Stomach (tissue), 9 donors: ENCODE results near the gene GLT8D1. TPM values are rescaled to one million over a fixed set of nuclear protein-coding genes. Genes with fewer than 3 reads are reported as not detected.

ENCODE experiments used
- DNase-seq, 2 donors: peaks; one replicate each; pipeline versions ENCODE4 v3.0.0 to v3.0.0-alpha.2; 2013 to 2019
- H3K27ac ChIP-seq, 5 donors: fragments of 200-600 bp in 4 of 5; sonication (generic) in 4 of 5; one replicate each; pipeline ENCODE4 v1.5.1; 2013 to 2019; ENCODE audit warnings: mild to moderate bottlenecking in 1 of 5, moderate library complexity in 1 of 5
- H3K27me3 ChIP-seq, 3 donors: fragments of 200-600 bp; sonication (generic); one replicate each; pipeline ENCODE4 v1.5.1; 2017 to 2019; ENCODE audit warnings: mixed run types in 1 of 3
- H3K36me3 ChIP-seq, 4 donors: fragments of 200-600 bp; sonication (generic); 1 replicate in 3 of 4; 2 replicates in 1 of 4; pipeline ENCODE4 v1.5.1; 2016 to 2019
- H3K4me1 ChIP-seq, 4 donors: fragments of 200-600 bp; sonication (generic); one replicate each; pipeline ENCODE4 v1.5.1; 2016 to 2019
- H3K4me3 ChIP-seq, 4 donors: fragments of 200-600 bp; sonication (generic) in 3 of 4; one replicate each; pipeline ENCODE4 v1.5.1; 2016 to 2019; ENCODE audit warnings: mild to moderate bottlenecking in 1 of 4
- H3K9me3 ChIP-seq, 4 donors: fragments of 200-600 bp; sonication (generic); one replicate each; pipeline ENCODE4 v1.5.1; 2016 to 2019
- EP300 ChIP-seq: sonication (generic); formaldehyde crosslinking; IDR thresholded peaks from one replicate; pipeline ENCODE4 v1.6.1; 2017; ENCODE audit warnings: antibody characterized with exemption
- POLR2A ChIP-seq, 4 donors: fragments of 450-650 bp; IDR thresholded peaks; one replicate each; pipeline ENCODE4 v1.6.1; 2016; ENCODE audit warnings: antibody characterized with exemption in 4 of 4, control low read depth in 2 of 4, mild to moderate bottlenecking in 1 of 4, moderate library complexity in 1 of 4
- POLR2AphosphoS5 ChIP-seq, 3 donors: sonication (generic); formaldehyde crosslinking; IDR thresholded peaks; one replicate each; pipeline ENCODE4 v1.6.1; 2016; ENCODE audit warnings: antibody characterized with exemption in 3 of 3
- WGBS, 5 donors: extraction: QIAGEN DNeasy Blood & Tissue Kit in 3 of 5; methylation state at CpG; one replicate each; pipeline versions ENCODE4 v1.1.5 to v1.1.7; 2013 to 2018; 5-methylcytosine and 5-hydroxymethylcytosine counted together
- intact Hi-C: fragments of 100-400 bp; cut with DNase I; formaldehyde crosslinking; loops from one replicate; pipeline ENCODE4 v1.15.1; 2023; ENCODE audit warnings: low total_unique reads
- polyA plus RNA-seq, 3 donors: library from polyadenylated mRNA; stranded (reverse); fragments of 200-250 nt; gene quantifications; one replicate each; pipeline ENCODE4 v1.2.3, GENCODE V29; 2013
- total RNA-seq, 5 donors: library from RNA; depleted of rRNA; stranded (reverse); fragments of >200 nt; gene quantifications; one replicate each; pipeline versions ENCODE4 v1.1.0 to v1.2.3, GENCODE V29; 2014 to 2016
- TF ChIP-seq, protein P1 (sequence below), 7 experiments: fragments of 450-650 bp in 4 of 7; fragments of 200-600 bp in 3 of 7; sonication (generic) in 3 of 7; IDR thresholded peaks; one replicate each; pipeline ENCODE4 v1.5.1; 2016 to 2019; ENCODE audit warnings: antibody characterized with exemption in 7 of 7, control low read depth in 2 of 7, mild to moderate bottlenecking in 1 of 7
- donor health status: healthy with polysubstance abuse.
- donor health status: Bipolar disorder and iron deficiency.
- donor health status: healthy.

Gene GLT8D1
- total and polyA plus RNA-seq, 8 donors, result 9.4 to 81.9 (median 24.1) TPM

DNA sequence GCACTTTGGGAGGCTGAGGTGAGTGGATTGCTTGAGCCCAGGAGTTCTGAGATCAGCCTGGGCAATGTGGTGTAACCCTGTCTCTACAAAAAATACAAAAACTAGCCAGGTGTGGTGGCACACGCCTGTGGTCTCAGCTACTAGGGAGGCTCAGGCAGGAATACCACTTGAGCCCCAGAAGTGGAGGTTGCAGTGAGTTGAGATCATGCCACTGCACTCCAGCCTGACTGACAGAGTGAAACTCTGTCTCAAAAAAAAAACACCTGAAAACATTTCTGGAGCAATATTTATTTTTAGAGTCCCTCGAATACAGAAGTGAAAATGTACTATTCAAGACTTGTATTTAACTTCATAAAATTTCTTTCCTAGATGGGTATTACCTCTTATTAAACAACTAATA is 4.9 kb upstream of the GLT8D1 start:
- Histone ChIP-seq H3K27me3 (no peaks in the 10 kb centered on the region), H3K27ac (no peak overlapping the region), H3K4me1 (peaks cover 11 to 34% (median 27%) of the 10 kb centered on the region in 4 donors), H3K4me3 (no peak overlapping the region), H3K9me3 (no peaks in the 10 kb centered on the region), H3K36me3 (peaks cover 7 to 41% (median 34%) of the 10 kb centered on the region in 4 donors)
- WGBS, 5 donors, result 75 to 91% (median 83%) methylated on average over 2 of the region's 2 CpGs
- intact Hi-C loops, result no loop called here
- no peak for DNase-seq
- TF ChIP-seq, protein P1, sequence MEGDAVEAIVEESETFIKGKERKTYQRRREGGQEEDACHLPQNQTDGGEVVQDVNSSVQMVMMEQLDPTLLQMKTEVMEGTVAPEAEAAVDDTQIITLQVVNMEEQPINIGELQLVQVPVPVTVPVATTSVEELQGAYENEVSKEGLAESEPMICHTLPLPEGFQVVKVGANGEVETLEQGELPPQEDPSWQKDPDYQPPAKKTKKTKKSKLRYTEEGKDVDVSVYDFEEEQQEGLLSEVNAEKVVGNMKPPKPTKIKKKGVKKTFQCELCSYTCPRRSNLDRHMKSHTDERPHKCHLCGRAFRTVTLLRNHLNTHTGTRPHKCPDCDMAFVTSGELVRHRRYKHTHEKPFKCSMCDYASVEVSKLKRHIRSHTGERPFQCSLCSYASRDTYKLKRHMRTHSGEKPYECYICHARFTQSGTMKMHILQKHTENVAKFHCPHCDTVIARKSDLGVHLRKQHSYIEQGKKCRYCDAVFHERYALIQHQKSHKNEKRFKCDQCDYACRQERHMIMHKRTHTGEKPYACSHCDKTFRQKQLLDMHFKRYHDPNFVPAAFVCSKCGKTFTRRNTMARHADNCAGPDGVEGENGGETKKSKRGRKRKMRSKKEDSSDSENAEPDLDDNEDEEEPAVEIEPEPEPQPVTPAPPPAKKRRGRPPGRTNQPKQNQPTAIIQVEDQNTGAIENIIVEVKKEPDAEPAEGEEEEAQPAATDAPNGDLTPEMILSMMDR (IDR thresholded peaks at IDR 0.05), result no peak
- no peak for TF ChIP-seq EP300

DNA sequence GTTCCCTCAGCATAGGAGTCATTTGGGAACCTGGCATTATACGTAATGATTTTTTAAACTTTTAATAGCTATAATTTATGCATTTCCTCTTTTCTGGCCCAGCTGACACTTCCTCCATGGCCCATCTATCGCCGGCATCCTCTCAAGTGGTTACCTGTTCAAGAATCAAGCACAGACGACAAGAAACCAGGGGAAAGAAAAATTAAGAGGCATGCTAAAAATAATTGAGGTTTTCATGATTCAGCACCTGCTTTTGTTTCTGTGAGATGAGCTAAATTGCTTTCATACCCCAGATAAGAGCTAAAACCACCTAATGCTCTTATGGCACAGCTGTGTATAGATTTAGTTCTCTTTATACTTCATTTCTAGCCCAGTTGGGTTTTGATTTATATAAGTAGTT is 2.0 kb upstream of the GLT8D1 start:
- Histone ChIP-seq H3K9me3 (no peaks in the 10 kb centered on the region), H3K27me3 (no peaks in the 10 kb centered on the region), H3K4me3 (peak overlapping the region in 3 of 4 donors; percentile 93 to 96 (median 94)), H3K4me1 (peaks cover 11 to 46% (median 41%) of the 10 kb centered on the region in 4 donors), H3K27ac (peak overlapping the region in 2 of 5 donors; percentile 92 to 95), H3K36me3 (peaks cover 7 to 39% (median 30%) of the 10 kb centered on the region in 4 donors)
- WGBS, 5 donors, result 64 to 78% (median 75%) methylated on average over 4 of the region's 4 CpGs
- TF ChIP-seq EP300, result no peak
- TF ChIP-seq POLR2A (IDR thresholded peaks at IDR 0.05), result no peak
- TF ChIP-seq, protein P1 (IDR thresholded peaks at IDR 0.05), result no peak
- no peak for TF ChIP-seq POLR2AphosphoS5 (IDR thresholded peaks at IDR 0.05)
- intact Hi-C loops, result no loop called here
- no peak for DNase-seq

DNA sequence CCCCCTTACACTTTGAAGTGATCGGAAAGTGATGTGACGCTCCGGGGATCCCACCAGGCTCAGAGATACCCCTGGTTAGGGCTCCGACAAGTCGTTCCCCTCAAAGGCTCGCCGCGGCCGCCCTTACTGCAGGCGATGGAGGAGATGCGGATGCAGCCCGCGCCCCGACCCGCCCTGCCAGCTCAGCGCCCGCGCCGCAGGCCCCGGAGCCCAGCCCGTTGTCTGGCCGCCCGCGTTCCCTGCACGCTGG is 228 bp downstream of the GLT8D1 start:
- Histone ChIP-seq H3K4me1 (peaks cover 11 to 54% (median 45%) of the 10 kb centered on the region in 4 donors), H3K27ac (peak overlapping the region; percentile 85 to 95 (median 92)), H3K36me3 (peaks cover 7 to 29% (median 19%) of the 10 kb centered on the region in 4 donors), H3K27me3 (no peaks in the 10 kb centered on the region), H3K9me3 (no peaks in the 10 kb centered on the region), H3K4me3 (peak overlapping the region; percentile 85 to 96 (median 94))
- TF ChIP-seq POLR2A (IDR thresholded peaks at IDR 0.05) (peak in 1 of 4 donors; percentile 6), POLR2AphosphoS5 (IDR thresholded peaks at IDR 0.05) (no peak), EP300 (no peak)
- DNase-seq, result no peak
- WGBS, 5 donors, result 1% methylated on average over 12 to 25 of the region's 25 CpGs
- intact Hi-C loops, result no loop called here

DNA sequence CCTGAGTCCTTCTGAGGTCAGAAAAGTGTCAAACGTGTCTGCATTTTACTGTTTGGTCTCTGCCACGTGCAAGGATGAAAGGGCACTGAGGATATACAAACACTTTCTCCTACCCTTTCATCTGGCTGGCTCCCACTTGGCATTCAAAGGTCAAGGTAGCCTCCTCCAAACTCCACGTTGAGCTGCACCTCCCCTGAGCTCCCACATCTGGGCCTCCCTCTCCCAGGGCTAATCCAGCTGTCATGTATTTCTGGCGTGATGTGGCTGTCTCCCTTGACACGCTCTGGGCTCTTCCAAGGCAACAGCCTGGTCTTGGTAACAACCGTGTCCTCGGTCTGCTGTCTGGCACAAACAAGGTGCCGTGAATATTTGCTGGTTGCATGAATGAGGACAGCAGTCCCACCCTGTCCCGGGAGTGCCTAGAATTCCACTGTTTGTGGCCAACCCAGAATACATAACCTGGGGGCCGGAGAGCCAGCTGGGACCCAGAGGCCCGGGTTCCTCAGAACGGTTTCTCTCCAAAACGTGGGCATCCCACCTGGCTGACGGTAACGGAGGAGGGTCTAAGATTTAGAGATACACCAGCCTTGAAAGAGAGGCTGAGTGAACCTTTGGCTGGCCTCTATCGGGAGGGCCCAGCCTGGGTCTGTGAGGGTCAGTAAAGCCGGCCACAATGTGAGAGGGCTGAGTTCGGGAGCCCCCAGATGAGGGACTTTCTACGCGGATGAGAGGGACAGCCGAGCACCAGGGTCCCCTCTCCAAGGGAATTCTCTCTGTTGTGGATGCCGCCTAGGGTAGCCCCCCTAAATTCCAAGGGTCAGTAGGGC is 767 bp downstream of the GLT8D1 start:
- peak in 1 of 2 donors; percentile 63 for DNase-seq
- H3K4me3 ChIP-seq, result peak overlapping the region; percentile 85 to 96 (median 94)
- peaks cover 11 to 54% (median 45%) of the 10 kb centered on the region in 4 donors for H3K4me1 ChIP-seq
- peak overlapping the region; percentile 85 to 95 (median 92) for H3K27ac ChIP-seq
- no peak for TF ChIP-seq POLR2AphosphoS5 (IDR thresholded peaks at IDR 0.05)
- TF ChIP-seq EP300, result no peak
- no peak for TF ChIP-seq POLR2A (IDR thresholded peaks at IDR 0.05)
- TF ChIP-seq, protein P1 (IDR thresholded peaks at IDR 0.05), result no peak
- intact Hi-C loops, result no loop called here
- no peaks in the 10 kb centered on the region for H3K27me3 ChIP-seq
- H3K36me3 ChIP-seq, result peaks cover 6 to 27% (median 21%) of the 10 kb centered on the region in 4 donors
- H3K9me3 ChIP-seq, result no peaks in the 10 kb centered on the region
- WGBS, 5 donors, result 1 to 9% (median 2%) methylated on average over 9 to 22 of the region's 22 CpGs

- 82 to 90% (median 89%) methylated on average over 7 of the region's 7 CpGs for WGBS, 5 donors
- DNase-seq, result no peak
- Histone ChIP-seq H3K27me3 (no peaks in the 10 kb centered on the region), H3K9me3 (no peaks in the 10 kb centered on the region), H3K4me1 (peaks cover 11 to 51% (median 45%) of the 10 kb centered on the region in 4 donors), H3K27ac (peak overlapping the region in 3 of 5 donors; percentile 89 to 95 (median 92)), H3K36me3 (peaks cover 4 to 26% (median 23%) of the 10 kb centered on the region in 4 donors), H3K4me3 (no peak overlapping the region)
- TF ChIP-seq POLR2A (IDR thresholded peaks at IDR 0.05) (no peak), EP300 (no peak)
- intact Hi-C loops, result no loop called here
Measured at GRCh38 chr3:52703341-52703740, 2.2 kb downstream of the GLT8D1 start.
